ENCODE measurements around the gene SCYGR3. TPM values are rescaled to one million over a fixed set of nuclear protein-coding genes. Genes with fewer than 3 reads are reported as not detected.

Gene SCYGR3
- total and polyA plus RNA-seq, 2 of the 13 experiments (the other 11 are each of a cell fraction or from before 2014, with no cell fraction given), result not detected

- no peak for TF ChIP-seq FUBP1 (CRISPR knock-in tag; IDR thresholded peaks at IDR 0.05; ENCODE audit: borderline replicate concordance)
- no peak for TF ChIP-seq U2AF2 (IDR thresholded peaks at IDR 0.05; ENCODE audit: low read depth, low read length)
- TF ChIP-seq ZBTB38 (CRISPR knock-in tag; IDR thresholded peaks at IDR 0.05), result no peak
- no peak for TF ChIP-seq ZNF317 (CRISPR knock-in tag; IDR thresholded peaks at IDR 0.05)
- no peak for TF ChIP-seq ZNF274 (CRISPR knock-in tag; IDR thresholded peaks at IDR 0.05)
These were observed 13.1 kb upstream of the SCYGR3 start (continued) for GRCh38 chr2:227627769-227628168.

GRCh38 chr2:227626580-227627151 lies 12.0 kb upstream of the SCYGR3 start:
- Histone ChIP-seq H3K9me3 (ENCODE audit: low read length) (no peaks in the 10 kb centered on the region), H4K20me1 (ENCODE audit: insufficient read depth, low read length) (no peaks in the 10 kb centered on the region), H2AFZ (ENCODE audit: low read length) (no peak overlapping the region), H3K79me2 (ENCODE audit: insufficient read depth, low read length) (no peaks in the 10 kb centered on the region), H3K27ac (ENCODE audit: extremely low read length, insufficient read depth, low read length) (no peak overlapping the region), H3K9ac (ENCODE audit: insufficient read depth, low read depth, low read length) (no peak overlapping the region), H3K4me2 (ENCODE audit: low read depth, low read length) (no peak overlapping the region), H3K27me3 (ENCODE audit: control insufficient read depth in 1 of 2, insufficient read depth in 2 of 2, low read length in 2 of 2) (peaks cover 0 to 11% of the 10 kb centered on the region in 2 experiments; a peak in 2 of 5 replicates), H3K4me3 (replicated peaks in 1 of 3; ENCODE audit: insufficient read depth in 1 of 3, low read depth in 2 of 3, low read length in 3 of 3) (no peak overlapping the region), H3K4me1 (ENCODE audit: insufficient read depth, low read length) (no peaks in the 10 kb centered on the region), H3K36me3 (replicated peaks in 1 of 2; ENCODE audit: control insufficient read depth in 1 of 2, insufficient read depth in 2 of 2, low read length in 2 of 2) (no peaks in the 10 kb centered on the region)
- 77% methylated on average over 10 of the region's 10 CpGs for WGBS (ENCODE audit: low lambda C conversion rate)
- in situ Hi-C loops (cut with HindIII; ENCODE audit: extremely low pct_ligation_motif_present, low pct_unique_long_range_greater_than_20kb), result no loop called here
- peak; percentile 75 for ATAC-seq
- ChIA-PET CTCF (ENCODE audit: low intra/inter-chr PET ratio, low total read pairs) (no interaction called here), POLR2A (no interaction called here)
- intact Hi-C loops (cut with micrococcal nuclease; ENCODE audit: unreplicated experiment), result no loop called here
- no peak for TF ChIP-seq MBNL3 (CRISPR knock-in tag; conservative IDR thresholded peaks at IDR 0.05)
- TF ChIP-seq CREB1 (IDR thresholded peaks at IDR 0.05), result peak; percentile 67
- TF ChIP-seq CREB1 (CRISPR knock-in tag; IDR thresholded peaks at IDR 0.05), result no peak
- FAIRE-seq, result no peak
- BruUV-seq (replicated peaks), result no TSS peak
- no peak for DNase-seq (ENCODE audit: low spot score)
